NT2/D1 (cell line): ENCODE data around the gene CBX8.

Experiments
- DNase-seq: peaks from one replicate; pipeline ENCODE4 v3.0.0-alpha.2; 2011; ENCODE audit warnings: low read depth, low spot score
- H3K27me3 ChIP-seq: 2 replicates; pipeline ENCODE4 v1.6.0; 2011; ENCODE audit warnings: mild to moderate bottlenecking; ENCODE audit not compliant: insufficient read length, insufficient read depth
- H3K36me3 ChIP-seq: 2 replicates; pipeline ENCODE4 v1.6.1; 2011; ENCODE audit warnings: mild to moderate bottlenecking, low read length, mixed read lengths; ENCODE audit not compliant: insufficient read depth, insufficient read length
- H3K4me1 ChIP-seq: 2 replicates; pipeline ENCODE4 v1.5.1; 2011; ENCODE audit not compliant: insufficient read depth, insufficient read length
- H3K4me3 ChIP-seq: 2 replicates; pipeline ENCODE4 v1.5.1; 2011; ENCODE audit warnings: low read depth; ENCODE audit not compliant: insufficient read length
- H3K9ac ChIP-seq: 2 replicates; pipeline ENCODE4 v1.6.0; 2011; ENCODE audit warnings: low read depth; ENCODE audit not compliant: insufficient read length
- H3K9me3 ChIP-seq: 2 replicates; pipeline ENCODE4 v1.5.1; 2011; ENCODE audit warnings: mild to moderate bottlenecking, low read length; ENCODE audit not compliant: insufficient read depth
- SUZ12 ChIP-seq: IDR thresholded peaks from 2 replicates; pipeline ENCODE4 v1.6.1; 2011; ENCODE audit not compliant: insufficient read length, insufficient read depth; ENCODE audit errors: extremely low read depth
- YY1 ChIP-seq: IDR thresholded peaks from 2 replicates; pipeline ENCODE4 v1.6.1; 2011; ENCODE audit not compliant: insufficient read length, insufficient read depth
- ZNF274 ChIP-seq: IDR thresholded peaks from 2 replicates; pipeline ENCODE4 v1.6.1; 2011; ENCODE audit warnings: mild to moderate bottlenecking, low read depth, low read length

Gene CBX8

DNA sequence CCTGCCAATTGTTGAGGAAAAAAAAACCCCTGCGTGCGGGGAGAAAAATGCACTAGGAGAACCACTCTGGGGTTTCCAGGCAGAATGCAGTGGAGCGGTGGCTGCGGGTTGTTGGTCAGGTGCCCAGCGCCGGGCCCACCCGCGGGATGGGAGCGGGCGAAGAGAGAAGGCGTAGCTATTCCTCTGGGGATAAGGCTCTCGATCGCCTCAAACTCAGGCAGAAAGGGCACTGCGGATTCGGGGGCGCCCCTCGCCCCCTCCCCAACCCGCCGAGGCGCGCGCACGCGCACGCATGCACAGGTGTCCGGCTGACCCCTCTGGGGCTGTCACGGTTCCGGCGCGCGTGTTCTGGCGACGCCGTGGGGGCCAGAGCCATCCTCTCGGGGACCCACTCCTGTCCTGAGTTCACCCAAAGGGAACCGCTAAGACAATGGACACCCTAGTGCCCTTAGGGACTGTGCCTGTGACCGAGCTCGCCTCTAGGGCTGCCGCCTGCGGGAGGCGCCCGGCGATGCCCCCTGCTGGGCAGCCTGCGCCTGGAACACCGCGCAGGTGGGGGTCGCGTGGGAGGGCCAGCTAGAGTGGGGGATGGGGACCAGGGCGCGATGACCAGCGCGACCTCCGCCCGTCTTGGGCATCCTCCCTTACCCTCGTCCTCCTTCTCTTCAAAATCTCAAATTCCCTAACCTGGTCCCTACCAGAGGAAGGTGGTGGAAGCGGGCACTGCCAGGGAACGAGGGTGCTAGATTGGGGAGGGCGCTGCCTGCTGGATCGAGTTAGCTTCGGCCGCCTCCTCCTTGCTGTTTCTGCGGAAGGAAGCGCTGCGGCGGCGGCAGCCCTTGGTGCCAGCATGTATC, 14.4 kb upstream of the CBX8 start:
- Histone ChIP-seq H3K4me1 (peaks cover 36% of the 10 kb centered on the region), H3K36me3 (no peaks in the 10 kb centered on the region), H3K9me3 (no peaks in the 10 kb centered on the region), H3K9ac (peak overlapping the region; percentile 70), H3K27me3 (peaks cover 94% of the 10 kb centered on the region), H3K4me3 (peak overlapping the region; percentile 8)
- TF ChIP-seq ZNF274: no peak
- TF ChIP-seq SUZ12: peak; percentile 82
- DNase-seq: no peak

DNA sequence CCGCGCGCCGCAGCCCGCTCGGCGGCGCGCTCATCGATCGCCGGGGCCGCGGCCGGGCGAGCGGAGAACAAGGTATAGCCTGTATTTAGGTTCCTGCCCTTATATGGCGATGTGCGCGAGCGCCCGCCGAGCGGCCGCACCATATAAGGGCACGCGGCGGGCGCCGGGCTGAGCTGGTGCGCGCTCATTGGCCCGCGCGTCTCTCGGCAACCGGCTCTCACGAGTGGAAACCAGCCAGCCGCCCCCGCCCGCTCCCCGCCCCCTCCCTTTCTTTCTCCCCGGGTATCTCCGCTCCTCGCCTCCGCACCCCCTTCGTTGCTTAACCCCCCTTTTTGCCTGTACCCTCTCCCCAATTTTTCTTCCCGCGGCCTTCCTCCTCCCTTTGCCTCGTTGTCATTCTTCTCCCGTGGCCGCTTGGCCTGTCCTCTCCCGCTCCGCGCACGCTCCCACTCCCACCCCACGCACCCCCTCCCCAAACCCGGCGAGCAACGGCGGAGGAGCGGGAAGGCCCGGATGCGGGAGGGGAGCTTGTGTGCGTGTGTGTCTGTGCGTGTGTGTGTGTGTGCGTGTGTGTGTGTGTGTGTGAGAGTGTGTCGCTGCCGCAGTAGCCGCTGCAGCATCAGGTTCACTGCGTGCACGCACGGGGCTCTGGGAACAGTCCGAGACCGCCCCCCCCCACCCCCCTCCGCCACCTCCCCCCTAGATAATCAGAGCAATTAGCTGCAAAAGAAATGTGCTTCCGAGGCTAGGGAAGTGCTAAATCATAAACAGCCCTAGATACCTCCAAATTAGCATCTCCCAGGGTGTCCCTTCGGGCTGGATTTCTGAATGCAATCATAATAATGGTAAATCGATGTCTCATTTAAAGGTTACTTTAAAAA, 13.5 kb upstream of the CBX8 start:
- Histone ChIP-seq H3K4me1 (peaks cover 32% of the 10 kb centered on the region), H3K4me3 (no peak overlapping the region), H3K36me3 (no peaks in the 10 kb centered on the region), H3K9me3 (no peaks in the 10 kb centered on the region), H3K9ac (no peak overlapping the region), H3K27me3 (peaks cover 94% of the 10 kb centered on the region)
- no peak for DNase-seq
- TF ChIP-seq YY1 (no peak), SUZ12 (no peak), ZNF274 (no peak)

DNA sequence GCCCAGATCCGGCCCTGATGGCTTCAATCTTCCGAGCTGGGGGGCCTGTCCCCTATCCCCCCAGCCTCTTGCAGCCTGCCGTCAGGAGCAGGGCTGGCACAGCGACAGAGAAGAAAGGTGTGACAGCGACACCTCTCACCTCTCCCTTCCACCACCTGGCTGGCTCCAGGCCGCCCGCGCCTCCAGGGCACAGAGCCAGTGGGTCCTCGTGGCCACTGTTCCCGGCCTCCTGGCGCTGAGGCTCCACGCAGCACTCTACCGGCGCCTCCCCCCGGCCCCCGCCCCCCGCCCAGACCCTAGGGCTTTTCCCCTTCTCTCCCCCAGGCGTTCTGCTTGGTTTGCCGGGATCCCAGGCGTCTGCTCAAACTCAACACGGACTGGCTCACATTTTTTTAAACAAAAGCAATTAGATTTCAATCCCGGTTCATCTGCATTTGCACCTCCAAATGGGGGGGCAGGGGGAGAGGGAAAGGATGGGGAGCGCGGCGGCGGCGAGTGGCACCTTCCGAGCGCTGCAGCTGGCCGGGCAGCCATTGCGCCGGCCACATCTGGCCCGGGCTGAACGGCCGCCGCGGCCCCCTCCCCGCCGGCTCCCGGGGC, 12.8 kb upstream of the CBX8 start:
- Histone ChIP-seq H3K4me1 (peaks cover 28% of the 10 kb centered on the region), H3K36me3 (no peaks in the 10 kb centered on the region), H3K27me3 (peaks cover 94% of the 10 kb centered on the region), H3K9ac (no peak overlapping the region), H3K4me3 (no peak overlapping the region), H3K9me3 (no peaks in the 10 kb centered on the region)
- TF ChIP-seq SUZ12: peak; percentile 5
- no peak for TF ChIP-seq ZNF274
- no peak for TF ChIP-seq YY1
- DNase-seq: no peak

DNA sequence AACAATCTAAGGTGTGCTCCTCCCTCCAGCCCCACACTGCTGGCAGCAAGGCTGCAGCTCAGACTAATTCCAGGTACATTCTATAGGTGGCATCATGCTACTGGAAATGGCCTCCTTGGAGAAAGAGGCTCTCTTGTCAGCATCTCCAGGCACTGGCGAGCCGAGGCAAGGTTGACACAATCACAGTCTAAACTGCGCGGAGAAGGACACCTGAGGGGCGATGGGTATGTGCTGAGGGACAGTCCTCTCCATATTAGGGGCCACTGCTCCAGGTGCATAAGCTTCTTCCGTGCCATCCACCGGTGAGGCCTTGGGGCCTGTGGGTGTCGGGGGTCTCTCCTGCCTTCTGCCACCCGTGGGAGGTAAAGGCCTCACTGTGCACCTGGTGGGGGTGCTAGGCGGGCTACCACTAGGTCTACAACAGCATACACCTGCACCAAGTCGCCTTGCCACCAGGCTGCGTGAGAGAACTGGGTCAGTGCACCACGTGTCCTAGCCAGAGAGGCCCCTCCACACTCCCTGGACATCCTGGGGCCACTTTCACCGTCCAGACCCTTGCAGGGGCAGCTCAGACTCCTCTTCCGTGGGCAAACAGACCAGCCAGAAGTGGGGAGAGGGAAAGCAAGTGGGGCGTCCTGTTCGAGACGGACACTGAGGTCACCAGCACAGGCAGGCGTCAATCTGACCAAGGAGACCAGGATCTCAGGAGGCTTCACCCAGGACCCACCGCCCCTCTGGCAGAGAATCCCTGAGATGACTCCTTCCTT, 12.1 kb upstream of the CBX8 start:
- no peak overlapping the region for H3K9ac ChIP-seq
- H3K27me3 ChIP-seq: peaks cover 94% of the 10 kb centered on the region
- H3K4me1 ChIP-seq: peaks cover 26% of the 10 kb centered on the region
- no peaks in the 10 kb centered on the region for H3K9me3 ChIP-seq
- no peak for DNase-seq
- no peaks in the 10 kb centered on the region for H3K36me3 ChIP-seq
- H3K4me3 ChIP-seq: no peak overlapping the region
- TF ChIP-seq ZNF274 (no peak), SUZ12 (no peak), YY1 (no peak)

DNA sequence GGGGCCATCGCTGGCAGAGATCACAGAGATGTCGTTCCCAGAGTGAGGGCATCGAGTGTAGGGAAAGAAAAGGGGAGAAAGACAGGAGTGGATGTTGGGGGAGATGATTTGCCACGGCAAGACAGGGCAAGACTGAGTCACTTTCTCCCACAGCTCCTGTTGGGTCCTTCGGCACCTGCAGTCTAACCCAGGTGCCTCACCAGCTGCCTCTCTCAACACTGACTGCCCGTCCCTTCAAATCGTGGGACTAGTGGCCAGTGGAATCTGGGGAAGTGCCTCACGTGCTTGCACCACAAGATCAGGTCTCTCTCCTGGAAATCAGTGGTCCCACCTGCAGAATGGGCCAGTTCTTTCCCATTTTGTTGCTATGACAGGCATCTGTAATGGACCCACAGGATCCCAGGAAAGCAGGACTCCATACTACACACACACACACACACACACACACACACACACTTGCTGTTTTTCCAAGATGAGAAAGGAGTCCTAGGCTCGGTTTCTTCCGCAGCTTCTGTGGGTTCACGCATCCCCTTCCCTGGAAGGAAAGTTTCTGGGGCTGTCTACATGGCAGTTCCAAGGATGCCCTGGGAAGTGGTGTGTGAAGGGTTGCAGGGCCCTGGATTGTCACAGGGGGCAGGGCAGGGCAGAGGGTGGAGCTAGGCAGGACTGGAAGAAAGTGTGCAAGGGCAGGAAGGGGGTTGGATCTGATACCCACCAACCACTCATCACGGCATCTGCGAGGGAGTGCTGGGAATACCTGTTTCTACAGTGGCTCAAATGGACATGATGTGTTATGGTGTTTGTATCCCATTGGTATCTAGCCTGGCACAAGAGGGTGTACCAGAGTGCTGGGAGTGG, 10.2 kb upstream of the CBX8 start:
- TF ChIP-seq ZNF274 (no peak), SUZ12 (no peak), YY1 (no peak)
- H3K27me3 ChIP-seq: peaks cover 97% of the 10 kb centered on the region
- no peak overlapping the region for H3K9ac ChIP-seq

DNA sequence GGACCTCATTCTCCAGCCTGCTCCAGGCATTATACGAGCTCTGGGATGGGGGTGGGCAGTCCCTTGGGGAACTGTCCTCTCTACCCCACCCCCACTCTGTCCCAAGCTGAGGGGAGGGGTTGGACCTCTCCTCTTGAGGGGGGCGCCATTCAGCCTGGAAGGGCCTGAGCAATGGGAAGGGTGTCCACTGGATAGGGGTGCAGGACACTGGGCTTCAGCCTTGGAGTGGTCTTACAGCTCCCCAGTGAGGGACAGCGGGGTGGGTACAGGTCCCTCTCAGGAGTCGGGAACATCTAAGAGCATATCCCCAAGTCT, 9.5 kb upstream of the CBX8 start:
- TF ChIP-seq YY1: no peak
- no peak for TF ChIP-seq ZNF274
- TF ChIP-seq SUZ12: no peak
- Histone ChIP-seq H3K4me1 (peaks cover 27% of the 10 kb centered on the region), H3K9ac (no peak overlapping the region), H3K4me3 (no peak overlapping the region), H3K9me3 (peaks cover 5% of the 10 kb centered on the region; the same call in 1 of the 2 replicates), H3K27me3 (peaks cover 97% of the 10 kb centered on the region), H3K36me3 (no peaks in the 10 kb centered on the region)
- no peak for DNase-seq

More for the DNA sequence above, 10.2 kb upstream of the CBX8 start:
- DNase-seq: no peak
- H3K36me3 ChIP-seq: no peaks in the 10 kb centered on the region
- peaks cover 5% of the 10 kb centered on the region; the same call in 1 of the 2 replicates for H3K9me3 ChIP-seq
- H3K4me1 ChIP-seq: peaks cover 31% of the 10 kb centered on the region
- no peak overlapping the region for H3K4me3 ChIP-seq
